Mammary epithelial cell (primary cell): ENCODE results near the gene C1orf216.

ENCODE experiments used
- EZH2 ChIP-seq: IDR thresholded peaks from 2 replicates; pipeline ENCODE4 v1.6.1; 2012; ENCODE audit warnings: low read length, inconsistent platforms, borderline replicate concordance
- TF ChIP-seq, protein P1 (sequence below), 2 donors: IDR thresholded peaks in 1 of 2; conservative IDR thresholded peaks in 1 of 2; 2 replicates each; pipeline ENCODE4 v1.5.1; 2011 to 2012; ENCODE audit warnings: inconsistent platforms in 2 of 2, low read length in 2 of 2, mild to moderate bottlenecking in 2 of 2, control low read depth in 1 of 2, low read depth in 1 of 2; ENCODE audit not compliant: insufficient read depth in 1 of 2; ENCODE audit errors: extremely low read depth in 1 of 2

DNA sequence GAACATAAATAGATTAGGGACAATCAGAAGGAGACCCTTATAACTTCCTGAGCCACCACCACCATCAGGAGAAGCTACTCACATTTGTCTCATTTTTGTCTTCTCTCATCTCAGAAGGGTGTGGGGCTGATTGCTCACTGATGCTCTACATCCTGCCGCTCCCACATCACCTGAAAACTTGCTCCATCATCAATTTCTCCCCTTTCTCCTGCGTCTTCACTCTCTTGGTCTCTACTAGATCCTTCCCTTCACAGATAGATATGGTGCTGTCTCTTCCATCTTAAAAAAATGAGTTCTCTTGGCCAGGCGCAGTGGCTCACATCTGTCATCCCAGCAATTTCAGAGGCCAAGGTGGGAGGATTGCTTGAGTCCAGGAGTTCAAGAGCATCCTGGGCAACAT, 38.4 kb downstream of the C1orf216 start:
- TF ChIP-seq, protein P1, sequence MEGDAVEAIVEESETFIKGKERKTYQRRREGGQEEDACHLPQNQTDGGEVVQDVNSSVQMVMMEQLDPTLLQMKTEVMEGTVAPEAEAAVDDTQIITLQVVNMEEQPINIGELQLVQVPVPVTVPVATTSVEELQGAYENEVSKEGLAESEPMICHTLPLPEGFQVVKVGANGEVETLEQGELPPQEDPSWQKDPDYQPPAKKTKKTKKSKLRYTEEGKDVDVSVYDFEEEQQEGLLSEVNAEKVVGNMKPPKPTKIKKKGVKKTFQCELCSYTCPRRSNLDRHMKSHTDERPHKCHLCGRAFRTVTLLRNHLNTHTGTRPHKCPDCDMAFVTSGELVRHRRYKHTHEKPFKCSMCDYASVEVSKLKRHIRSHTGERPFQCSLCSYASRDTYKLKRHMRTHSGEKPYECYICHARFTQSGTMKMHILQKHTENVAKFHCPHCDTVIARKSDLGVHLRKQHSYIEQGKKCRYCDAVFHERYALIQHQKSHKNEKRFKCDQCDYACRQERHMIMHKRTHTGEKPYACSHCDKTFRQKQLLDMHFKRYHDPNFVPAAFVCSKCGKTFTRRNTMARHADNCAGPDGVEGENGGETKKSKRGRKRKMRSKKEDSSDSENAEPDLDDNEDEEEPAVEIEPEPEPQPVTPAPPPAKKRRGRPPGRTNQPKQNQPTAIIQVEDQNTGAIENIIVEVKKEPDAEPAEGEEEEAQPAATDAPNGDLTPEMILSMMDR (conservative IDR thresholded peaks at IDR 0.05 in 1 of 2, IDR thresholded peaks at IDR 0.05 in 1 of 2; ENCODE audit: extremely low read depth in 1 of 2, insufficient read depth in 1 of 2, low read depth in 1 of 2, low read length in 2 of 2), result no peak
- no peak for TF ChIP-seq EZH2
